H9 (cell line): ENCODE results near the gene CKMT2. TPM values are rescaled to one million over a fixed set of nuclear protein-coding genes. Genes with fewer than 3 reads are reported as not detected.

Experiments used
- DNase-seq: peaks from one replicate; pipeline ENCODE4 v3.0.0-alpha.2; 2017
- H2AFZ ChIP-seq: one replicate; pipeline ENCODE4 v1.6.1; 2013; ENCODE audit warnings: mild to moderate bottlenecking, low read length, control low read depth, moderate library complexity
- H2AK5ac ChIP-seq: 2 replicates; pipeline ENCODE4 v1.6.1; 2013; ENCODE audit warnings: low read length, control low read depth, mixed read lengths; ENCODE audit not compliant: insufficient read length
- H2BK120ac ChIP-seq: one replicate; pipeline ENCODE4 v1.6.1; 2013; ENCODE audit warnings: low read depth, mild to moderate bottlenecking, low read length, control low read depth, inconsistent platforms; ENCODE audit not compliant: poor library complexity, severe bottlenecking
- H2BK12ac ChIP-seq: 2 replicates; pipeline ENCODE4 v1.6.1; 2013; ENCODE audit warnings: low read length, control low read depth, mixed read lengths, low read depth; ENCODE audit not compliant: insufficient read length
- H2BK15ac ChIP-seq: 2 replicates; pipeline ENCODE4 v1.6.1; 2013; ENCODE audit warnings: low read depth, low read length, control low read depth
- H2BK20ac ChIP-seq: one replicate; pipeline ENCODE4 v1.6.1; 2013; ENCODE audit warnings: low read depth, mild to moderate bottlenecking, low read length, control low read depth, inconsistent platforms; ENCODE audit not compliant: poor library complexity, severe bottlenecking
- H2BK5ac ChIP-seq: 2 replicates; pipeline ENCODE4 v1.6.1; 2013; ENCODE audit warnings: low read length, control low read depth, mixed read lengths; ENCODE audit not compliant: insufficient read length
- H3K14ac ChIP-seq: 2 replicates; pipeline ENCODE4 v1.6.1; 2013; ENCODE audit warnings: low read length, control low read depth; ENCODE audit not compliant: insufficient read depth
- H3K18ac ChIP-seq: 2 replicates; pipeline ENCODE4 v1.6.1; 2013; ENCODE audit warnings: low read depth, mild to moderate bottlenecking, mixed read lengths, low read length, control low read depth; ENCODE audit not compliant: insufficient read length
- H3K23ac ChIP-seq: 2 replicates; pipeline ENCODE4 v1.6.1; 2013; ENCODE audit warnings: low read length, control low read depth, mixed read lengths, low read depth; ENCODE audit not compliant: insufficient read length
- H3K23me2 ChIP-seq: 2 replicates; pipeline ENCODE4 v1.6.1; 2013; ENCODE audit warnings: low read depth, mild to moderate bottlenecking, mixed read lengths, low read length, control low read depth; ENCODE audit not compliant: insufficient read length, poor library complexity, severe bottlenecking
- H3K27ac ChIP-seq: 2 replicates; pipeline ENCODE4 v1.5.1; 2013; ENCODE audit warnings: low read length, control low read depth, mixed read lengths, low read depth; ENCODE audit not compliant: insufficient read length
- H3K27me3 ChIP-seq: 2 replicates; pipeline ENCODE4 v1.6.1; 2013; ENCODE audit warnings: low read length, control low read depth, inconsistent platforms; ENCODE audit not compliant: insufficient read depth
- H3K4ac ChIP-seq: 2 replicates; pipeline ENCODE4 v1.6.1; 2013; ENCODE audit warnings: low read depth, mild to moderate bottlenecking, control low read depth, inconsistent platforms, low read length, moderate library complexity
- H3K4me1 ChIP-seq: 2 replicates; pipeline ENCODE4 v1.6.1; 2013; ENCODE audit warnings: low read length, control low read depth, inconsistent platforms; ENCODE audit not compliant: insufficient read depth
- H3K4me2 ChIP-seq: 2 replicates; pipeline ENCODE4 v1.6.1; 2013; ENCODE audit warnings: low read length, control low read depth, mixed read lengths; ENCODE audit not compliant: insufficient read length, insufficient read depth
- H3K56ac ChIP-seq: 2 replicates; pipeline ENCODE4 v1.6.1; 2013; ENCODE audit warnings: low read depth, mild to moderate bottlenecking, mixed read lengths, low read length, control low read depth; ENCODE audit not compliant: insufficient read length
- H3K79me1 ChIP-seq: 2 replicates; pipeline ENCODE4 v1.6.1; 2013; ENCODE audit warnings: low read depth, mild to moderate bottlenecking, moderate library complexity, low read length, control low read depth, inconsistent platforms; ENCODE audit not compliant: insufficient read depth, poor library complexity, severe bottlenecking
- H3K79me2 ChIP-seq: 2 replicates; pipeline ENCODE4 v1.6.1; 2013; ENCODE audit warnings: low read length, control low read depth, inconsistent platforms; ENCODE audit not compliant: insufficient read depth
- H3K9ac ChIP-seq: 2 replicates; pipeline ENCODE4 v1.6.1; 2013; ENCODE audit warnings: low read length, control low read depth, mixed read lengths; ENCODE audit not compliant: insufficient read length; ENCODE audit errors: extremely low read depth
- H3K9me3 ChIP-seq: one replicate; pipeline ENCODE4 v1.6.1; 2013; ENCODE audit warnings: low read depth, low read length, inconsistent platforms; ENCODE audit not compliant: control insufficient read depth
- H3T11ph ChIP-seq: one replicate; pipeline ENCODE4 v1.6.1; 2013; ENCODE audit warnings: mild to moderate bottlenecking, low read length, control low read depth, inconsistent platforms
- H4K20me1 ChIP-seq: one replicate; pipeline ENCODE4 v1.6.1; 2013; ENCODE audit not compliant: control insufficient read depth, insufficient read length, insufficient read depth
- H4K5ac ChIP-seq: 2 replicates; pipeline ENCODE4 v1.6.1; 2013; ENCODE audit warnings: low read depth, mild to moderate bottlenecking, mixed read lengths, low read length, control low read depth; ENCODE audit not compliant: insufficient read length
- H4K8ac ChIP-seq: replicated peaks from 2 replicates; pipeline ENCODE4 v1.6.1; 2013; ENCODE audit warnings: low read length, control low read depth, mixed read lengths, low read depth; ENCODE audit not compliant: insufficient read length
- H4K91ac ChIP-seq: 2 replicates; pipeline ENCODE4 v1.6.1; 2013; ENCODE audit warnings: low read depth, mild to moderate bottlenecking, moderate library complexity, mixed read lengths, low read length, control low read depth; ENCODE audit not compliant: insufficient read length
- H3K27ac Mint-ChIP-seq, 3 experiments: 2 replicates in 2 of 3; 3 replicates in 1 of 3; pipeline ENCODE4 v1.8.0; 2020 to 2021; ENCODE audit warnings: mixed read lengths in 3 of 3, mild to moderate bottlenecking in 1 of 3, moderate library complexity in 1 of 3
- H3K27me3 Mint-ChIP-seq: 2 replicates; pipeline ENCODE4 v1.8.0; 2021; ENCODE audit warnings: low read depth, mild to moderate bottlenecking, moderate library complexity, mixed read lengths
- H3K36me3 Mint-ChIP-seq, 3 experiments: 2 replicates in 2 of 3; 3 replicates in 1 of 3; pipeline ENCODE4 v1.8.0; 2020 to 2021; ENCODE audit warnings: low read depth in 3 of 3, mixed read lengths in 3 of 3; ENCODE audit not compliant: insufficient read depth in 1 of 3
- H3K4me1 Mint-ChIP-seq, 2 experiments: 2 replicates each; pipeline ENCODE4 v1.8.0; 2020; ENCODE audit warnings: mixed read lengths in 2 of 2
- H3K4me3 Mint-ChIP-seq, 2 experiments: 2 replicates in 1 of 2; 3 replicates in 1 of 2; pipeline ENCODE4 v1.8.0; 2020 to 2021; ENCODE audit warnings: mild to moderate bottlenecking in 2 of 2, mixed read lengths in 2 of 2, moderate library complexity in 1 of 2
- H3K9me3 Mint-ChIP-seq, 2 experiments: 2 replicates in 1 of 2; 3 replicates in 1 of 2; pipeline ENCODE4 v1.8.0; 2020; ENCODE audit warnings: mild to moderate bottlenecking in 2 of 2, mixed read lengths in 2 of 2, moderate library complexity in 1 of 2
- CTCF ChIP-seq: fragments of 200-600 bp; sonication (generic); conservative IDR thresholded peaks from 3 replicates; pipeline ENCODE4 v1.8.0; 2021; ENCODE audit warnings: antibody characterized with exemption, mild to moderate bottlenecking
- WGBS: extraction: QIAGEN DNeasy Blood & Tissue Kit; methylation state at CpG from one replicate; pipeline ENCODE4 v1.1.7; 2013; ENCODE audit warnings: missing lambda C conversion rate, low lambda C conversion rate, mixed read lengths; ENCODE audit not compliant: insufficient read length; ENCODE audit errors: extremely low coverage; 5-methylcytosine and 5-hydroxymethylcytosine counted together
- total RNA-seq: library from RNA; stranded (reverse); gene quantifications from 2 replicates; pipeline ENCODE4 v1.2.1, GENCODE V29; 2021

CKMT2 gene
- total RNA-seq, 1 experiment from 2014 or later: 1.8 TPM

GRCh38 chr5:81191726-81192372 is 41.3 kb upstream of the CKMT2 start:
- no peak for DNase-seq
- Histone ChIP-seq H3K18ac (no peak overlapping the region), H3T11ph (no peak overlapping the region), H2AFZ (no peak overlapping the region), H3K4me2 (no peak overlapping the region), H4K91ac (no peak overlapping the region), H4K5ac (no peak overlapping the region), H4K8ac (no peak overlapping the region), H3K27me3 (no peaks in the 10 kb centered on the region), H3K79me1 (no peaks in the 10 kb centered on the region), H2AK5ac (no peak overlapping the region), H2BK5ac (no peak overlapping the region), H3K9me3 (no peaks in the 10 kb centered on the region), H3K79me2 (no peaks in the 10 kb centered on the region), H3K4me1 (no peaks in the 10 kb centered on the region), H3K27ac (no peak overlapping the region), H2BK12ac (no peak overlapping the region), H3K23ac (no peak overlapping the region), H2BK20ac (no peak overlapping the region), H3K14ac (no peak overlapping the region), H3K9ac (no peak overlapping the region), H3K23me2 (no peaks in the 10 kb centered on the region), H2BK15ac (no peak overlapping the region), H3K4ac (no peak overlapping the region), H3K56ac (no peak overlapping the region), H2BK120ac (no peak overlapping the region), H4K20me1 (no peaks in the 10 kb centered on the region)
- Mint-ChIP-seq H3K4me1 (peaks cover 25 to 26% of the 10 kb centered on the region in 2 experiments), H3K27ac (no peak overlapping the region), H3K27me3 (peaks cover 3% of the 10 kb centered on the region), H3K4me3 (no peak overlapping the region), H3K36me3 (no peaks in the 10 kb centered on the region), H3K9me3 (no peaks in the 10 kb centered on the region; a peak in 2 of 5 replicates)
- WGBS: no CpG with 5 or more reads among the region's 9 CpGs
- TF ChIP-seq CTCF: no peak
